ENCODE data around the gene LRRC31.

GRCh38 chr3:169804681-169805080 is 65.1 kb downstream of the LRRC31 start:
- TF ChIP-seq EZH2 (IDR thresholded peaks at IDR 0.05) (no peak), POLR2AphosphoS5 (IDR thresholded peaks at IDR 0.05; ENCODE audit: borderline replicate concordance, low read depth, low read length) (no peak), FOXP2 (optimal IDR thresholded peaks at IDR 0.05; ENCODE audit: control extremely low read depth, extremely low read length, insufficient read depth) (no peak)
